Sigmoid colon (tissue), 3 donors: ENCODE measurements around the gene NFATC1.

Source experiments
- CTCF ChIP-seq, 4 experiments: fragments of 450-650 bp in 3 of 4; fragments of 200-600 bp in 1 of 4; IDR thresholded peaks; one replicate each; pipeline ENCODE4 v1.5.1; 2016 to 2019; ENCODE audit warnings: antibody characterized with exemption in 4 of 4, mild to moderate bottlenecking in 3 of 4, moderate library complexity in 2 of 4
- POLR2A ChIP-seq, 2 donors: fragments of 450-650 bp; IDR thresholded peaks; one replicate each; pipeline ENCODE4 v1.6.1; 2016; ENCODE audit warnings: antibody characterized with exemption in 2 of 2, mild to moderate bottlenecking in 2 of 2, moderate library complexity in 2 of 2

- no peak for TF ChIP-seq CTCF (IDR thresholded peaks at IDR 0.05)
- TF ChIP-seq POLR2A (IDR thresholded peaks at IDR 0.05) = no peak
These were observed 27.0 kb upstream of the NFATC1 start for GRCh38 chr18:79368681-79369080.
